ENCODE results near the gene TRAPPC14.

DNA sequence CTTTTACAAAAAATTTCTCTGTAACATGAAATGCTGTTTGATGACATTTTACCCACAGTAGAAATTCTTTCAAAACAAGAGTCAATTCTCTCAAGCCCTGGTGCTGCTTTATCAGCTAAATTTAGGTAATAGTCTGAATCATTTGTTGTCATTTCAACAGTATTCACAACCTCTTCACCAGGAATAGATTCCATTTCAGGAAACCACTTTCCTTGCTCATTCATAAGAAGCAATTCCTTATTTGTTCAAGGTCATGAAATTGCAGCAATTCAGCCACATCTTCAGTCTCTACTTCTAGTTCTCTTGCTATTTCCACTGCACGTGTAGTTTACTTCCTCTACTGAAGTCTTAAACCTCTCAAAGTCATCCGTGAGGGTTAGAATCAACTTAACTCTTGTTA, 33.3 kb upstream of the TRAPPC14 start:
- TF ChIP-seq POLR2A (IDR thresholded peaks at IDR 0.05) = no peak
- TF ChIP-seq, protein P1, sequence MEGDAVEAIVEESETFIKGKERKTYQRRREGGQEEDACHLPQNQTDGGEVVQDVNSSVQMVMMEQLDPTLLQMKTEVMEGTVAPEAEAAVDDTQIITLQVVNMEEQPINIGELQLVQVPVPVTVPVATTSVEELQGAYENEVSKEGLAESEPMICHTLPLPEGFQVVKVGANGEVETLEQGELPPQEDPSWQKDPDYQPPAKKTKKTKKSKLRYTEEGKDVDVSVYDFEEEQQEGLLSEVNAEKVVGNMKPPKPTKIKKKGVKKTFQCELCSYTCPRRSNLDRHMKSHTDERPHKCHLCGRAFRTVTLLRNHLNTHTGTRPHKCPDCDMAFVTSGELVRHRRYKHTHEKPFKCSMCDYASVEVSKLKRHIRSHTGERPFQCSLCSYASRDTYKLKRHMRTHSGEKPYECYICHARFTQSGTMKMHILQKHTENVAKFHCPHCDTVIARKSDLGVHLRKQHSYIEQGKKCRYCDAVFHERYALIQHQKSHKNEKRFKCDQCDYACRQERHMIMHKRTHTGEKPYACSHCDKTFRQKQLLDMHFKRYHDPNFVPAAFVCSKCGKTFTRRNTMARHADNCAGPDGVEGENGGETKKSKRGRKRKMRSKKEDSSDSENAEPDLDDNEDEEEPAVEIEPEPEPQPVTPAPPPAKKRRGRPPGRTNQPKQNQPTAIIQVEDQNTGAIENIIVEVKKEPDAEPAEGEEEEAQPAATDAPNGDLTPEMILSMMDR (IDR thresholded peaks at IDR 0.05) = no peak
